Ramos (cell line): Measurements from ENCODE around the gene SLC35F1.

ENCODE experiments used
- in situ Hi-C: fragments of 300-500 bp; cut with MboI; formaldehyde crosslinking; loops from one replicate; pipeline ENCODE4 v1.14.3; 2022; ENCODE audit warnings: low sequenced_read_pairs; ENCODE audit not compliant: unreplicated experiment

SLC35F1 gene

DNA sequence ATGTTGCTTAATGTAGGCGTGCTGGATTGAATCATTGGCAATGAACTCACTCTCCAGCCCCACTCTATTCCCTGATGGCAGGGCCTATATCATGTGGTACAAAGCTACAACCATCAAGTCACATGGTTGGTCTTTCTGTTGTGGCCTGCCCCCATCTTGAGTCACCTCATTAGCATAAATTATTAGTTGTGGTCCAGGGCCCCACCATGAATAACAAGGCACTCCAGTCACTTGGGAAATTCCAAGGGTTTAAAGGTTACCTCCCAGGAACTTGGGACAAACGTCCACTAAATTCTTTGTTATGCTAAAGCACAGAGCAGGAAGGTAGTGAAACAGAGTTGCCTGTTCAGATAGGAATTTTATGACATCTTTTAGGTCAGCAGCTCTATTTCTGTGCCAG, 193.7 kb downstream of the SLC35F1 start:
- in situ Hi-C loops: no loop called here

DNA sequence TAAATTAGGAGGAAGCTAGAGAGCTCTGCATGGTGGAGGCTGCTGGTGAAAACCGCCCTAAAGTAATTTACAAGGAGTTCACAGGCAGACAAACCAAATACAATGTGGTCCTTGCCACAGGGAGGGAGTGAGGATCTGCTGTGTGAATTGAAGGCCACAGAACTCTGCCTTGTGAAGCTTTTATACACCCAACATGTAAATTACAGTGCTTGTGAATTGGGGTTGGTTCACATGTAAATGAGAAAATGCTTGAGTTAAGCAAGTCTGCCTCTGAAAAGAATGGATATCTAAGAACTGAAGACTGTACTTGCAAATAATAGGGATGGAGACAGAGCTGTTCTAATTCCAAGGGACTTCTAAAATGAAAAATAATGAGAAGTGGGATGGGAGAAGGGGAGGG, 194.2 kb downstream of the SLC35F1 start:
- in situ Hi-C loops: no loop called here

DNA sequence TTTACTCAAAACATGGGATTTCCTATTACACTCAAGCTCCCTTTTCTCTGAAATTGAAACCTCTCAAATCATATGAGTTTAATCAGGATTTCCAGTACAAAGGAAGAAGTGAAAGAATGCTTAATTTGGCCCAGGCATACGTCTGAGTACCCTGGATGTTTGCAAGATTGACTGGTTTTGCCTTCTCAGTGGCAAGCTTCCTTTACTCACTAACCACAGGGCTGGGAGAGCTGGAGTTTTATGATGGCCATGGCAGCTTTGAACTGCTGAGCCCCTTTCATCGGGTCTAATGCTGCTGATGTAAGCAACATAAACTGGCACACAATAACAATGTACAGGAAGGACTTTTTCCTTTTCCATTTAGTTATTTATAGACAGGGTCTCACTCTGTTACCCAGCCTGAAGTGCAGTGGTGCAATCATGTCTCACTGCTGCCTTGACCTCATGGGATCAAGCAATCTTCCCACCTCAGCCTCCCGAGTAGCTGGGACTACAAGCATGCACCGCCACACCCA, 194.8 kb downstream of the SLC35F1 start:
- in situ Hi-C loops: no loop called here

DNA sequence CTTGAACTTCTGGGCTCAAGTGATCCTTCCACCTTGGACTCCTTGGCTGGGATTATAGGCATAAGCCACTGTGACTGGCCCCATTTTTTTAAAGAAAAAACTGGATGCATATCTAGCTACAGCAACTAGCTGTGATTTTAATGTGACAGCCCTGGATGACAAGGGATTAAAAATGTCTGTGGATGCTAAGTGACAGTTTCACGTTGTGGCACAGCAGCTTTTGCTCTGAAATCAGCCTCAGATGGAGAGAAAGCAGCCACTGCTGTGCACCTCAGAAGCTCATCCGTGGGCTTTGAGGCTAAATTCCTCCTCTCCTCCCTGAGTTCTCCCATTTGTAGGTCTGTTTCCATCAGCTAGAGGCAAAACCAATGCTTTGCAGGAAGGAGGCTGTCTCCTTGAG, 195.3 kb downstream of the SLC35F1 start:
- in situ Hi-C loops: no loop called here

DNA sequence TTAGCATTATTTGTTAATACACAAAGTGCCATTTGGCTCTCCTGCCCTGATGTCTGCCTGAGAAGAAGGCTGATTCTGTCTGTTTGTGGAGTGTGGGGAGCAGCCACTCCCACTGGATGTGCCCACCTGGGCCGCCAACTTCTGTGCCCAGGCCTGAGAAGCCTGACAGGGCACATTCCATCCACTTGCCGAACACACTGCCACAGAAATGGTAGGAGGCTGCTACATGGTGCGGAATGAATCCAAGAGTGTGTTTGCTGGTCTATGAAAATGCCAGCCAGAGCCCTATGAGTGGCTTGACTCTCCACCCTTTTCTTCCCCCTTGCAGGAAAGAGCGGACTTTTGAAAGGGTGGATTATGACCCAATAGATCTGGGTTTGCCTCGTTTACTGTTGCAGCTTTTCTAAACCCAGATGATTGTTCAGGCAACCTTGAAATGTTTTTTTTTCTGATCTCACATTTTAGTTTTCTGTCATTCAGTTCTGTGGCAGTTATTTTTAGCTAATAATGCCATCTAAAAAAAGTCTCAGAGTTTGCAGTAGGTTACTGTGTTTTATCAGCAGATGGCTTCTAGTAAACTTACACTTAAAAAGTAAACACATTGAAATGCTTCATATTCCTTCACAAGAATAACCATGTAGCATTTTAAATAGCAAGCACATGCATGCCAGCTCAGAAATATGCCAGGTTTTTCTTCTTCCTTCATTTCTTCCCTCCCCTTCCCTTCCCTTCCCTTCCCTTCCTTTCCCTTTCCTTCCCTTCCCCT, 196.5 kb downstream of the SLC35F1 start:
- in situ Hi-C loops: no loop called here

DNA sequence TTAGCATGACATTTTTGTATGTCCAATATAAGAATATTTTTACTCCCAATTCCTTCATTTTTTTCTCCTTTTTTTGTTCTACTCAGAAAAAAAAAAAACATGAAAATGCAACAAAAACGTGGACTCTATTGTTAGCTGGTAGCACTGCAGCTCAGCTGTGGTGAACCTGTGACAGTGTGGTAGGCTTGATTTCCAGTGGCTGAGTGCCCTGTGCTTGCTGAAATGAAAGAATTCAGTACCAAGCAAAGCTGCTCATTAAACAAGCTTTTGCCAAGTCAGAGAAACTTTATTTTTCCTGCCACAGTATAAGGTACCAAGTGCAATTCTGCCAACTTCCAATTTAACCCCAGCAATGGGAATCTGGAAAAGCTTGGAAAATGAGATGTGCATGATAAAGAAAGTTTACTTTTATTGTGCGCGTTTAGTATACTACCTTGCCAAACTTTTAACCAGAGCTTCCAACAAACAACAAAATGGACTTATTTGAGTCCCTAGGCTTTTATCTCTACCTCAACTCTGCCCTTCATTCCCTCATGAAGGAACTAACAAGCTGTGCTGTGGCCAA, 215.2 kb downstream of the SLC35F1 start:
- in situ Hi-C loops: no loop called here

DNA sequence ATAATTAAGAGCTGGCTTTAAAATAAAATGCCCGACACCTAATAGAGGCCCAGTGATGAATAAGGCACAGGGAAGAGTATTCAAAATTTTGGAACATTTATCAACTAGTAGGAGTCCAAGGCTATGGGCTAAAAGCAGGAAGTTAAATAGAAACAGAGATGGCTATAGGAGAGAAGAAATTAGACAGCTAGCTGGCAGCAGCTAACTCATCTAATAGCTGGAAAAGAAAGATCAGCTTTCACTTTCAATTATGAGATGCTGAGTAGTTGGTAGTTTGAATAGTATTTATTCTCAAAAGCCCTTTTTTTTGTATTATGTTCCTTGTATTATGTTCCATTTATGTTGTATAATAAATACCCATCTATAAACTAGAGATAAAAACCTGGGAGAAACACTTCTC, 215.7 kb downstream of the SLC35F1 start:
- in situ Hi-C loops: no loop called here

DNA sequence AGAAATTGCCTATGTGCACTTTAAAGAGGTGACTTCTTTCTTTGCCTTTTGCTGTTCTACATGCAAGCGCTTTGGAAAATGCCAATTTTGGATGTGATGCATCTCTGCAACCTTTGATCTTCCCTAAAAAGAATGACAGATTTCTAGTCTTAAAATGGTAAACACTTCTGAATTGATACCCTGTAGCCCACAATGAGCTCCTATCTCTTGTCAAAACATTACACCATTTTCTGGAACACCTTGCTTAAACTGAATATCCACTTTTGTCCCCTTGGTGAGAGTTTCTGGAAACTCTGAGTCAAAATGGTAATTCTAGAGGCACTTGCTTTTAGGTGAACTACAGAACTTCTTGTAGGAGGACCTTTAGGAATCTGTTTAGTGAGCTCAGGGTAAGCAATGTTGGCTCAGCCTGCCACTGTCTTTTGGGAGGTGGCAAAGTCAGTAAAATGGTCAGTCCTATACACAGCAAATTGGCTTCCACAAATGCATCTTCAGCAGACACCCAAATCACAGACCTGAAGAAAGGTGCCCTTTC, 216.5 kb downstream of the SLC35F1 start:
- in situ Hi-C loops: no loop called here

DNA sequence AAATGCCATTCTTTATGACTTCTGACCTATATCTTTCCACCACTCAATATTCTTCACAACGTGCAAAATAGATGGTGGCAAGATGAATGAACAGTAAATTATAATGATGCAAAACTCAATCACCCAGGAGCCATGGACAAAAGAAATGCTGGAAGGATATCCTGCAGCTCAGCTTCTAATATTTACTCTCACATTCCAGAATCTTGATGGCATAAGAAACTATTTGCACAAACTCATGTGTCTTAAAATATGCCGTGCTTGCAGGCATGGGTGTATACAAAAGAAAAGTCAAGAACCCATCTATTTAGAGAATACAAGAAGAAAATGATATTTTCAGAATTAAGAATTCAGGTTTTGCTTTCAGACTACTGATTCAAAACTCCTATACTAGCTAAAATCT, 217.8 kb downstream of the SLC35F1 start:
- in situ Hi-C loops: no loop called here

DNA sequence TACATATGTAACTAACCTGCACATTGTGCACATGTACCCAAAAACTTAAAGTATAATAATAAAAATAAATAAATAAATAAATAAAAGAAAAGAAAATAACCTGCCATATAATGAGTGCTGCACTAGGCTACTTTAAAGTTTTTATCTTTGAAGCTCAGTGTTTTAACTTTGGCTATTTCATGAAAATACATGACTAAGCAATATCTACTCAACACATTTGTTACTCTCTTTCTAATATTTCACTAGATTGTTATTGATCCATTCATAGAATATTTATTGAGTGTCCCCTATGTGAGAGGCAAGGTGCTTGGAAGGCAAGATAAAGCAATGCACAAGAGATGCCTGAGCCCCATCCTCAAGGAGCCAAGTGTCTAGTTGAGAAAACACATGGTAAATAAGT, 221.7 kb downstream of the SLC35F1 start:
- in situ Hi-C loops: no loop called here

DNA sequence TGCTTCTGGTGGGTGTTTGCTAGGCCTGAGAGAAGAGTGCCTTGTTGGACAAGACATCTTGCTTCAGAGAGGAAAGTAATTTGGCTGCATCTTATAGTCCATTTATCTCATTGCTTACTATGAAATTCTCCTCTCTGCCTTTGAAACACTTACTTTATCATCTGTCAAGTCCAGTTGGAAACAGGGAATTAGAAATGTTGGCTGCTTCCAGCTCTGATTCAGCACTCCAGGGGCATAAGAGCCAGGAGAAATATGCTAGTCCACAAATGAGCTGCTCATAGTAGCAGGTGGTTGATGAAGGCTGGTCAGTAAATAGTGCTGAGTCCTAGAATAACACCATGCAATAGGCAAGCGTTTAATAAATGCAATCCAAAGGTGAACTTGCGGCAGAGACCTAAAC, 227.1 kb downstream of the SLC35F1 start:
- in situ Hi-C loops: no loop called here

DNA sequence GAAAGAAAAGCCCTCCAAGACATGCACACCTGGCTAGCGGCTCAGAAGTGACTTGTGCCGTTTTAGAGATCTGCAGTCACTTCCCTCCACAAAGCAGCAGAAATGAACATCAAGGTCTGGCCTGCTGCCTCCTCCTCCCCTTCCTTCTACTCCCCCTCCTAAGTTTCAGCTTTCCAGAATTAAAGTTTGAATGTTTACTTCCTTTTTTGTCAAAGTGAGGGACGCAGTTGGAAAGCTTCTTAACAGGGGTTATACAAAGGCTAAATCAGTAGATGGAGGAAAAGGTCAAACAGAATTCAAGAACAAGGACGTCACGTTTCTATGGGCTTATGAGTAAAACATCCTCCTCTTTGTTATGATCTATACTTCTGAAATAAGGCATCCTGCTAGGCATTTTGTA, 227.7 kb downstream of the SLC35F1 start:
- in situ Hi-C loops: no loop called here

DNA sequence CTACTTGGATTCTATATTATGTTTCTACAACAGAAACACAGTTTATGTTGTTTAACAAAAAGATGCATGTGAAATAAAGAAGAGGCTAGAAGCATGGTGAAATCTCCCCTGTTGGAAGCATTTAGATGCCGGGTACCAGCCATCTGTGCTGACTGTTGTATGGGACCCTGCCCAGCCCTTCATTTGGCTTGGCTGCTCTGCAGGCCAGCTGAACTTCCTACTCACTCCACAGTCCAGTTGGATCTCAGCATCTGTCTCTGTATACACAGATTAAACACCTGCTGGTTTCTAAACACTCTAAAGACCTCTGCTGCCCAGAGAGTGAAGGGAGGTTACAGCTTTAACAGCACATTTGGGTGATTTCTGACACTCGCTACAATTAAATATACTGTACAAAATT, 228.3 kb downstream of the SLC35F1 start:
- in situ Hi-C loops: no loop called here

DNA sequence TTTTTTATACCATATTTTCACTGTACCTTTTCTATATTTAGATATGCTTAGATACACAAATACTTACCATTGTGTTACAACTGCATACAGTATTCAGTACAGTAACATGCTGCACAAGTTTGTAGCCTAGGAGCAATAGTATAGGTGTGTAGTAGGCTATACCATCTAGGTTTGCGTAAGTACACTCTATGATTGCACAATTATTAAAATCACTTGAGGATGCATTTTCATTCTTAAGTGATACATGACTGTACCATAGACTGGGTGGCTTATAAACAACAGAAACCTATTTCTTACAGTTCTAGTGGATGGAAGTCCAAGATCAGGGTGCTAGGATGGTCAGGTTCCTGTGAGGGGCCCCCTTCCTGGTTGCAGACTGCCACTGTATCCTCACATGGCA, 234.1 kb downstream of the SLC35F1 start:
- in situ Hi-C loops: no loop called here

DNA sequence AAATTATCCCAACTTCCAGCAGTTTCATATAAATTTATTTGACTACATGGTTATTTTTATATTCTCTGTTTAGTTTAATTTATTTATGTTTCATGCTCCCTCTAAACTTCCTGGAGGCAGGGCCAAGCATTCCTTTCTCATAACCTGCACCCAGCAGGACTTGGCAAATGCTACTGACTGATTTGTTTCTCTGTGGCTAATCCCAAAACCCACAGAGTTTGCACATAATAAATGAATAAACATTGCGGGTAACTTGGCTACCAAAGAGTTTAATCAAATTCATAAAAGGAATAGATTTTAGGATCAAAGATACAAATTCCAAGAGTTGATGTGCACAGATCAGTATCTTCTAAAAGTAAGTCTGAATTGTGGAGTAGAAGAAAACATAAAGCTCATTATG, 239.5 kb downstream of the SLC35F1 start:
- in situ Hi-C loops: no loop called here

DNA sequence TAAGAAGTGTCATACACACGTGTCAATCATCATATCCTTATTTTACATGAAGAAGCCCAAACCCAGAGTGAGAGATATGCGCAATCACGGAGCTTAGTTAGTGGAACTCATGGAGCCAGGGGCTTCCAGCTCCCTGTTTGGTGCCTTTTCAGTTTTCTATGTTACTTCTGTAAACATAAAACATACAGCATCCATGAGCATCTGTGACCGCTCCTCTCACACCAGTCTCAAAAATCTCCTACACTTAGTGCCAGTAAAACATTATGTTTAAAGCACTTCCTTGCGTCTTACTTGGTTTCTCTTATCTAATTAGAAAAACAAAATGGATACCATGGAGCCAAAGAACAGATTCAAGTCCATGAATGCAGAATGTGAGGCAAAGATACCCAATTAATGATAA, 240.4 kb downstream of the SLC35F1 start:
- in situ Hi-C loops: no loop called here

DNA sequence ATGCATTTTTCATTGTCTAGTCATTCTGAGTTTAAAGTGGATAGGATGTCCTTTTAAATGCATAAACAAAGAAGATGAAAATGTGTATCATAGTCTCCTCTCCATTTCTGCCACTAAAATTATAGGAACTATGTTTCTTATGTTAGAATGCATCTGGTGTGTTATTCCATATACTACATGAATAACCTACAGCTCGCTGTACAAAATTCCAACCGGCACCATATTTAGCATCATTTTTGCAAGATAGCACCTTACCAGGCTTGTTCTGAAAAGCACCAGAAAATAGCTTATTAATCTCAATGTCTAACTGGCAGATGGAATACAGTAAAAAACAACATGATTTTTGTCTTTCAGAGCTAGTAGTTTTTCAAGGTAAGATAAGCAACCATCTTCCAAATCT, 241.5 kb downstream of the SLC35F1 start:
- in situ Hi-C loops: no loop called here

DNA sequence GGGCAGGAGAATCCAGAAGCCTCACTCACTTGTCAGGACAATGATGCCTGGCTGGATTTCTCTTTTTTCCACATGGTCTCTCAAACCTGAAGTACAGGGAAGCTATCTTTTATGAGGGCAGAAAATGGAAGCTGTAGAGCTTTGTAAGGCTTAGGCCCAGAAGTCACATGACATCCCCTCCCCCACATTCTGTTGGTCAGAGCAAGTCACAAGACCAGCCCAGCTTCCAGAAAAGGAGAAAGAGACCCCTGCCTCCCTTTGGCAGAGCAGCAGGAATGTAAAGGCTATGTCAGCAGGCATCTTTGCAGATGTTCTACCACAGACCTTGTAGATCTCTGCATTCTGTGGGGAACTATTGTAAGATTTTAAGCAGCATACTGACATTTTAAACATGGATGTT, 245.5 kb downstream of the SLC35F1 start:
- in situ Hi-C loops: no loop called here

DNA sequence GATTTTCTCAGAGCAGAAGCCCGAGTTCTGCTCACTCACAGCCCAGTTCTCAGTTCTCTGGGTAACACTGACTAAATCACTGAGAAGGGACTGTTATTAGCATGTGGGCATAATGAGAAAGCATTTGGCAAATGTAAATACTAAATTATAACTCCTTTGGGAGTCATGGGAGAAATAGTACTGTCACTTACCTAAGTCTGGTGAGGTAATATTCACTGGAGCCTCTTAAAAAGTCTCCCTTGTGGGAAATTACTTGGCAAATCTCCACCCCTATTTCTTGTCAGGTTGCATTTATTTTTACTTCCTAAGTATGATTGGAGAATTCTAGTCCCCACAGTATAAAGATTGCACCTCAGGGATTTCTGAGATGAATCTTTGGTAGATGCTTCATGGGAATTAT, 254.3 kb downstream of the SLC35F1 start:
- in situ Hi-C loops: no loop called here

DNA sequence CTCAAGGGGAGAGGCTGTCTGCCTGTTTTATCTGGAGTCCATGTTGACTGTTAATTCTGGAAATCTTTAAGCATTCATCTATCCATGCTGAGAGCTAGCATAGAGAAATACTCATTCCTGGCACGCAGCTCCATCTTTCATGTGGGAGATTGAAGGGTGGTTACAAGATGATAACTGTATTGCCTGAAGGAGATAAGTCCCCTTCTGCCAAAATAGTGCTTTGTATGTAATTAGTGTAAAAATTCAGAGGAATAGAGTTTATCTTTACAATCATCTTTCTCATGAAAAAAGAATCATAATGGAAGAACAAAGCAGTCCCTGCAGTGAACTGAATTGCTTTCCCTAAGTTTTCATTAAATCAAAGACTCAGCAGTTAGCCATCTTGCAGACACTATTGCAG, 256.5 kb downstream of the SLC35F1 start:
- in situ Hi-C loops: no loop called here

DNA sequence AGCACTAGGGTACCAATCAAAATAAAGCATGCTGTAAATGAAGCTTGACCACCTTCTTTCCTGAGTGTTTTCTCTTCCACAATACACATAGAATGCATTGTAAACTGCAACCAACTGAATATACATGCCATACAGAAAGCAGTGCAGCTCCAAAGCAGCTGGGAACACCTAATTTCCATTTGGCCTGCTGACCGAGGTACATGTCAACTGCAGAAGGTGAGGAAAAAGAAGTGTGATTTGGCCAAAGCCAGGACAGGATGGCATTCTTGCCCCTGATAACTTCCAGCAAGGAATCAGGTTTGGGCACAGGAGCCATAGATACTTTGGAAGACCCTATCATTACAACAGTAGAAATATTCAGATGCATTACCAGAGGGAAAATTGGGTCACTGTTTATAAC, 258.4 kb downstream of the SLC35F1 start:
- in situ Hi-C loops: no loop called here

DNA sequence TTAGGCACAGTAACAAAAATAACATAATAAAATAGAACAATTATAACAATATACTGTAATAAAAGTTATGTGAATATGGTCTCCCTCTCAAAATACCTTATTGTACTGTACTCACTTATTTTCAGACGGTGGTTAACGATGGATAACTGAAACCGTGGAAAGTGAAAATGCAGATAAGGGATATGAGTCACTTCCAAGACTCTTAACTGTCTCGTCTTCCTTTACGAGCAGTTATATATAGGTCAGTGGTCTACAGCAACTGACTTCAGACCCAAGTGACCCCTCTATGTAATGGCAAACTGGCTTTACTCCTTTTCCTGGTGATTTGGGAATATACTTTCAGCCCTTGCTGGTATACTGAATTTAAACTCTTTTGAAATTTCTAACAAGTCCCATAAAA, 261.4 kb downstream of the SLC35F1 start:
- in situ Hi-C loops: no loop called here
